OCI-LY1 (cell line): ENCODE data around the gene CHST5.

Source experiments
- H2AFZ ChIP-seq: fragments of 200-600 bp; sonication (generic), shearing (Covaris generic); 2 replicates; pipeline ENCODE4 v1.6.0; 2014; ENCODE audit warnings: antibody characterized with exemption, mild to moderate bottlenecking, low read length
- H3F3A ChIP-seq: fragments of 200-600 bp; sonication (generic), shearing (Covaris generic); 2 replicates; pipeline ENCODE4 v1.6.0; 2014; ENCODE audit warnings: mild to moderate bottlenecking, antibody characterized with exemption, low read length, moderate library complexity; ENCODE audit not compliant: insufficient read depth
- H3K27ac ChIP-seq: fragments of 200-600 bp; sonication (generic); 2 replicates; pipeline ENCODE4 v1.5.1; 2014; ENCODE audit warnings: low read length, mixed run types, mild to moderate bottlenecking, low read depth; ENCODE audit not compliant: poor library complexity, severe bottlenecking
- H3K27me3 ChIP-seq: fragments of 200-600 bp; sonication (generic); 2 replicates; pipeline ENCODE4 v1.6.0; 2014; ENCODE audit warnings: antibody characterized with exemption, mild to moderate bottlenecking, low read length, moderate library complexity; ENCODE audit not compliant: insufficient read depth
- H3K36me3 ChIP-seq: fragments of 200-600 bp; sonication (generic); 2 replicates; pipeline ENCODE4 v1.6.1; 2014; ENCODE audit warnings: mild to moderate bottlenecking, antibody characterized with exemption, low read length, moderate library complexity, mixed read lengths; ENCODE audit not compliant: insufficient read depth
- H3K4me1 ChIP-seq: fragments of 200-600 bp; sonication (generic); 2 replicates; pipeline ENCODE4 v1.5.1; 2014; ENCODE audit warnings: mild to moderate bottlenecking, low read length, moderate library complexity; ENCODE audit not compliant: insufficient read depth, severe bottlenecking
- H3K4me2 ChIP-seq: fragments of 200-600 bp; sonication (generic), shearing (Covaris generic); 2 replicates; pipeline ENCODE4 v1.6.1; 2014; ENCODE audit warnings: low read length
- H3K4me3 ChIP-seq: fragments of 200-600 bp; sonication (generic); 2 replicates; pipeline ENCODE4 v1.5.1; 2014; ENCODE audit warnings: low read length, low read depth, mild to moderate bottlenecking, mixed read lengths; ENCODE audit not compliant: poor library complexity, severe bottlenecking
- H3K79me2 ChIP-seq: fragments of 200-600 bp; shearing (Covaris generic); 2 replicates; pipeline ENCODE4 v1.6.1; 2016; ENCODE audit warnings: mixed run types, low read length, mixed read lengths; ENCODE audit not compliant: insufficient read depth
- H3K9ac ChIP-seq: fragments of 200-600 bp; sonication (generic), shearing (Covaris generic); 2 replicates; pipeline ENCODE4 v1.6.1; 2014; ENCODE audit warnings: mild to moderate bottlenecking, low read length, mixed read lengths
- H3K9me2 ChIP-seq: fragments of 200-600 bp; sonication (generic), shearing (Covaris generic); 2 replicates; pipeline ENCODE4 v1.6.1; 2014; ENCODE audit warnings: low read depth, mild to moderate bottlenecking, low read length, mixed read lengths
- H3K9me3 ChIP-seq: fragments of 200-600 bp; shearing (Covaris generic); 2 replicates; pipeline ENCODE4 v1.6.1; 2014; ENCODE audit warnings: low read length, mixed read lengths
- H4K20me1 ChIP-seq: fragments of 200-600 bp; sonication (generic), shearing (Covaris generic); 2 replicates; pipeline ENCODE4 v1.6.0; 2016; ENCODE audit warnings: mild to moderate bottlenecking, low read length; ENCODE audit not compliant: insufficient read depth
- EZH2 ChIP-seq: fragments of 200-600 bp; sonication (generic), shearing (Covaris generic); IDR thresholded peaks from 2 replicates; pipeline ENCODE4 v1.8.0; 2017; ENCODE audit warnings: borderline replicate concordance, mixed run types, mild to moderate bottlenecking, antibody characterized with exemption, low read length, moderate library complexity, mixed read lengths
- TF ChIP-seq, protein P1 (sequence below): fragments of 200-600 bp; sonication (generic), shearing (Covaris generic); IDR thresholded peaks from 2 replicates; pipeline ENCODE4 v1.5.1; 2017; ENCODE audit warnings: mild to moderate bottlenecking, antibody characterized with exemption, low read length, moderate library complexity, mixed read lengths

The CHST5 gene

DNA sequence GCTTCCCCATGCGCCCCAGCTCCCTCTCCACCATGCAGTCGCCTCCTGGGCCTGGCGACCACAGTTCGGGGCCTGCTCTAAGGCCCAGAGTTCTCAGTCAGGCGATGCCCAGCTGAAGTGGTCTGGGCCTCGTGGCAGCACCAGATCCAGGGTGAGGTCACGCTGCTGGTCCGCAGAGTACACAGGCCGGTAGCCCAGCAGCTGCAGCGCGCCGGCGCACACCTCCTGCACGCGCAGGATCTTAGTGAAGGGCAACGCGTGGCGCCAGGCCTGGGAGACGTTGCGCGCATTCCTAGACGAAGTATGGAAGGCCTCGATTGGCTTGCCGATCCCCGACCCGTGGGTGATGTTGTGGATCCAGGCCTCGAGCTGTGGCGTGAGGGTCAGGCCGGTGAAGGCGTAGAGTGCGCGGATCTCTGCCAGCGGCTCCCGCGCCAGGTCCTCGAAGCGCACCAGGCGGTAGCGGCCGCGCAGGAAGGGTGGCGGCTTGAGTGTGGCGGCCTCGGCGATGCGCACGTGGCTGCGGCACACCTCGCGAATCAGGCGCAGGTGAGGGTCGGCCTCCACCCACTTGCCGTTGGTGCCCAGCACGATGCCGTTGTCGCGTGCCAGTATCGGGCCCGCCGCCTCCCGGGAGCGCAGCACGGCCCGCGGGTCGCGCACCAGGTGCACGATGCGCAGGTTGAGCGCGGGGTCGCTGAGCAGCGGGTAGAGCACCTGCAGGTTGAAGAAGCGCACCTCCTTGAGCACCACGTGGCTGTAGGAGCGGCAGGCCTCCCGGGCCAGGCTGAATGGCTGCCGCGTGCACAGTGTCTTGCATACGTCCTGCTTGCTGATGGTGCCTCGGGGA, 6.6 kb downstream of the CHST5 start:
- Histone ChIP-seq H3K9ac (no peak overlapping the region), H4K20me1 (no peaks in the 10 kb centered on the region), H3K27ac (no peak overlapping the region), H3K4me3 (no peak overlapping the region), H3F3A (no peaks in the 10 kb centered on the region), H3K27me3 (0 out of 2 replicates have a peak, but pooled peaks cover 3% of the 10 kb centered on the region), H3K36me3 (no peaks in the 10 kb centered on the region), H3K9me3 (no peaks in the 10 kb centered on the region), H3K79me2 (no peaks in the 10 kb centered on the region), H3K9me2 (no peaks in the 10 kb centered on the region), H2AFZ (no peak overlapping the region), H3K4me1 (no peaks in the 10 kb centered on the region), H3K4me2 (no peak overlapping the region)
- TF ChIP-seq EZH2 = no peak
- TF ChIP-seq, protein P1, sequence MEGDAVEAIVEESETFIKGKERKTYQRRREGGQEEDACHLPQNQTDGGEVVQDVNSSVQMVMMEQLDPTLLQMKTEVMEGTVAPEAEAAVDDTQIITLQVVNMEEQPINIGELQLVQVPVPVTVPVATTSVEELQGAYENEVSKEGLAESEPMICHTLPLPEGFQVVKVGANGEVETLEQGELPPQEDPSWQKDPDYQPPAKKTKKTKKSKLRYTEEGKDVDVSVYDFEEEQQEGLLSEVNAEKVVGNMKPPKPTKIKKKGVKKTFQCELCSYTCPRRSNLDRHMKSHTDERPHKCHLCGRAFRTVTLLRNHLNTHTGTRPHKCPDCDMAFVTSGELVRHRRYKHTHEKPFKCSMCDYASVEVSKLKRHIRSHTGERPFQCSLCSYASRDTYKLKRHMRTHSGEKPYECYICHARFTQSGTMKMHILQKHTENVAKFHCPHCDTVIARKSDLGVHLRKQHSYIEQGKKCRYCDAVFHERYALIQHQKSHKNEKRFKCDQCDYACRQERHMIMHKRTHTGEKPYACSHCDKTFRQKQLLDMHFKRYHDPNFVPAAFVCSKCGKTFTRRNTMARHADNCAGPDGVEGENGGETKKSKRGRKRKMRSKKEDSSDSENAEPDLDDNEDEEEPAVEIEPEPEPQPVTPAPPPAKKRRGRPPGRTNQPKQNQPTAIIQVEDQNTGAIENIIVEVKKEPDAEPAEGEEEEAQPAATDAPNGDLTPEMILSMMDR = no peak

DNA sequence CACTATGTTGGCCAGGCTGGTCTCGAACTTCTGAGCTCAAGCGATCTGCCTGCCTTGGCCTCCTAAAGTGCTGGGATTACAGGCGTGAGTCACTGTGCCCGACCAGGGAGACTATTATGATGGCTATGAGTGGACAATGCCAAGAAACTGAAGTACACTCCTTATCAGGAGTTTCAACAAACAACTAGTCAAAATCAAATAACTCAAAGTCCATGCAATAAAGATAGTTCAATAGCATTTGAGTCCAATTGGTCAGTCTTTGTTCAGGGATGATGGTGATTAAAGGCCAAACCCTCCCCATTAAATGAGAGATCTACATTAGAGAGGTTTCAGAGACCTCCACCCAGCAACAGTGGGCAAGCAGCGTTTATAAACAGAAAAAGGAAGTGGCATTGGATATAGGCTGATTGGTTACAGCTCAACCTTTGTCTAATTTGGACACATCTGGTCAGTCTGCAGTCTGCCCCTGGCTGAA, 8.0 kb downstream of the CHST5 start:
- Histone ChIP-seq H3K4me2 (no peak overlapping the region), H3K9ac (no peak overlapping the region), H3K9me3 (no peaks in the 10 kb centered on the region), H2AFZ (no peak overlapping the region), H3K27me3 (0 out of 2 replicates have a peak, but pooled peaks cover 3% of the 10 kb centered on the region), H3K36me3 (no peaks in the 10 kb centered on the region), H4K20me1 (no peaks in the 10 kb centered on the region), H3K4me3 (no peak overlapping the region), H3K27ac (no peak overlapping the region), H3K9me2 (no peaks in the 10 kb centered on the region), H3K4me1 (no peaks in the 10 kb centered on the region), H3F3A (no peaks in the 10 kb centered on the region), H3K79me2 (no peaks in the 10 kb centered on the region)
- no peak for TF ChIP-seq EZH2
- TF ChIP-seq, protein P1 = no peak

DNA sequence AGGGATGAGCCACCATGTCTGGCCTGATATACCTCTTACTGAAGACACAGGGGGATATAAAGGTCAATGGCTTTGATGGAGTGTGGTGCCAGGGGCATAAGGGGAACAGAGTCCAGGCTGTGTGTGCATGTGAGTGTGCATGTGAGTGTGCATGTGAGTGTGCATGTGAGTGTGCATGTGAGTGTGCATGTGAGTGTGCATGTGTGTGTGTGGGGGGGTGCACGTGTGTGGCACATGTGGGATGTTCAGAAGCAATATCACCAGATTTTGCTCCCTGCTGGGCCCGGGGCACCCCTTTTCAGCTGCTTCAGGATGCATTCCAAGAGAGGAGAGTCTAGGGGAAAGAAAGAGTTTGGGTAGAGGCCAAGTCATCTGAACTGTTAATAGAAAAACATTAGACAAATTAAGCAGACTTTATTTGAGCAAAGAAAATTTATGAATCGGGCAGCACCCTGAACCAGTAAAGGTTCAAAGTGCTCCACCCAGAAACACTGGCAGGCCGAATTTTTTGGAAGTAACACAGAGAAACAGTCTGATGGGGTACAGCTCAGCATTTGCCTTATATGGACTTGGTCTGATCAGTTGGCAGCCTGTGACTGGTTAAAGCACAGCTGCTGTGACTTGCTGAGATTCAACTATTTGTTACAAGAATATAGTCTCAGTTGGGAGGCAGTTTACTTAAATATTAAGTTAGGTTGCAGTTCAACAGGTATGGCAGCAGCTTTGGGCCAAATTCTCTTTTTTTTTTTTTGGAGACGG, 9.7 kb downstream of the CHST5 start:
- no peaks in the 10 kb centered on the region for H4K20me1 ChIP-seq

More for the DNA sequence above, 9.7 kb downstream of the CHST5 start:
- Histone ChIP-seq H3F3A (no peaks in the 10 kb centered on the region), H3K4me1 (no peaks in the 10 kb centered on the region), H2AFZ (no peak overlapping the region), H3K27ac (no peak overlapping the region), H3K4me3 (no peak overlapping the region), H3K9me3 (no peaks in the 10 kb centered on the region), H3K36me3 (no peaks in the 10 kb centered on the region), H3K9me2 (no peaks in the 10 kb centered on the region), H3K9ac (no peak overlapping the region), H3K79me2 (no peaks in the 10 kb centered on the region), H3K27me3 (no peaks in the 10 kb centered on the region), H3K4me2 (no peak overlapping the region)
- no peak for TF ChIP-seq EZH2
